Measurements from ENCODE around the gene TXLNG.

- TF ChIP-seq, protein P1, sequence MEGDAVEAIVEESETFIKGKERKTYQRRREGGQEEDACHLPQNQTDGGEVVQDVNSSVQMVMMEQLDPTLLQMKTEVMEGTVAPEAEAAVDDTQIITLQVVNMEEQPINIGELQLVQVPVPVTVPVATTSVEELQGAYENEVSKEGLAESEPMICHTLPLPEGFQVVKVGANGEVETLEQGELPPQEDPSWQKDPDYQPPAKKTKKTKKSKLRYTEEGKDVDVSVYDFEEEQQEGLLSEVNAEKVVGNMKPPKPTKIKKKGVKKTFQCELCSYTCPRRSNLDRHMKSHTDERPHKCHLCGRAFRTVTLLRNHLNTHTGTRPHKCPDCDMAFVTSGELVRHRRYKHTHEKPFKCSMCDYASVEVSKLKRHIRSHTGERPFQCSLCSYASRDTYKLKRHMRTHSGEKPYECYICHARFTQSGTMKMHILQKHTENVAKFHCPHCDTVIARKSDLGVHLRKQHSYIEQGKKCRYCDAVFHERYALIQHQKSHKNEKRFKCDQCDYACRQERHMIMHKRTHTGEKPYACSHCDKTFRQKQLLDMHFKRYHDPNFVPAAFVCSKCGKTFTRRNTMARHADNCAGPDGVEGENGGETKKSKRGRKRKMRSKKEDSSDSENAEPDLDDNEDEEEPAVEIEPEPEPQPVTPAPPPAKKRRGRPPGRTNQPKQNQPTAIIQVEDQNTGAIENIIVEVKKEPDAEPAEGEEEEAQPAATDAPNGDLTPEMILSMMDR (conservative IDR thresholded peaks at IDR 0.05 in 1 of 2, IDR thresholded peaks at IDR 0.05 in 1 of 2; ENCODE audit: extremely low read depth in 1 of 2, insufficient read depth in 1 of 2, low read depth in 1 of 2, low read length in 2 of 2) = no peak
- no peak for TF ChIP-seq EZH2 (IDR thresholded peaks at IDR 0.05; ENCODE audit: borderline replicate concordance, low read length)
Observed at GRCh38 chrX:16783452-16783851, 2.8 kb upstream of the TXLNG start.
